Stimulated activated naive CD4-positive, alpha-beta T cell treated with Interleukin-2 at 50 U/mL for 16 hours (primary cell): Measurements from ENCODE around the gene TRPC4AP.
"Not testable (repeated sequence)": the region's sequence is repeated elsewhere in the genome, so short reads cannot be mapped to it uniquely, and the experiment has no call there.

Experiments
- DNase-seq: peaks from one replicate; lab custom pipeline; 2025; lab: John Stamatoyannopoulos, UW

The TRPC4AP gene

DNA sequence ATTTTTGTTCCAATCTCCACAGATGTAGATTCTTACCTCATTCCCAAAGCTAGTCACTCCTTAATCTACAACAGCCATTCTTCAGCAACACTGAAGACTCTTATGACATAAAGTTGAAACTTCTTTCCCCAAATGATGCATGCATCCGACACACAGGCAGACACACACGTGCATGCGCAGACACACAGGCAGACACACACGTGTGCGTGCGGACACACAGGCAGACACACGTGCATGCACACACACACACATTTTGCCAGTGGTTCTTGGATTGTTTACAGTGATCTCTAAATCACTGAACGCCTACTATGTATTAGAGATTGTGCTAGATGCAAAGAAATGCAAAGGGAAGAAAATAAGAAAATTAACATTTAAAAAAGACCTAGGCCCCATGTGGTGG, 9.0 kb upstream of the TRPC4AP start:
- DNase-seq, result no peak

DNA sequence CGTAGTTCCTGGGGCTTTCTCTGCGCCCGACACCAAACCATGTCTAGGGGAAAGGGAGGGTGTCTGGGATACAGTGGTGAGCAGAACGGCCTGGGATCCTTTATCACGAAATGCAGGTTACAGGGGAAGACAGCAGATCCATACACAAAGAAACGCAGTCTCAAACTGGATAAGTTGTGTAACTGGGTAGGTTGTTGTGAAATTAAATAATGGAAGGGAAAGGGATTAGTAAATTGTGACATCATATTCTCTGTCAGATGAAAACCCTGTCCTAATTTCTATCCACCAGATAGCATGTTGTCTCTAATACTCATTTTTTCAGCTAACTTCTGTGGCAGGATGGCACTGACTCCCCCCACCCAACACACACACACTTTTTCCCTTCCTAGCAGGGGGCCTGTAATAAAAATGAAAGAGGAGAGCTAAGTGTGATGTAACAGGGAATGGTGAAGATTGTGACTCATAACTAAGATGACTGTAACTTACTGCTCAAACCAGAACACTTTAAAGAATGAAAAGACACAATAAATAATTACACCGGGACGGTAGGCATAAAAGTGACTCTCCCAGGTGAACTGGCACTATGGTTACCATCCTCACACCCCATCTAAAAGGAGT, 769 bp upstream of the TRPC4AP start:
- DNase-seq, result peak; percentile 17

- no peak for DNase-seq
Measured at GRCh38 chr20:35091816-35092523, 637 bp downstream of the TRPC4AP start.

GRCh38 chr20:35088231-35089145, 4.1 kb downstream of the TRPC4AP start:
- DNase-seq, result no peak

DNA sequence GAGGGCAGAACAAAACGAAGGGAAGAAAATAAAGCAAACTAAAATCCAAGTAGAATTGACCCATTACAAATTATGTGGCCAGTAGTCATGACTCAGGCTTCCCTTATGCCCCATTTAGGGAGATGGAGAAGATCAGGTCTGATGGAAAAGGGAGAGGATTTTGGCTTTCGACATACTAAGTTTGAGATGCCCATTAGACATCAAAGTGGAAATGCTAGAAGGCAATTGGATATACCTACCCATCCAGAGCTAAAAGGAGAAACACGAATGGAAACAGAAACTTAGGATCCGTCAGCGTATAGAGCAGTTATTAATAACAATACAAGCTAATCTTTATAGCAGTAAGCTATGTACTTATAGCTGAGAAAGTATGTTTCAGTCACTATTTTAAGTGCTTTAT, 4.8 kb downstream of the TRPC4AP start:
- DNase-seq, result no peak

GRCh38 chr20:35087355-35087754, 5.3 kb downstream of the TRPC4AP start:
- no peak for DNase-seq

DNA sequence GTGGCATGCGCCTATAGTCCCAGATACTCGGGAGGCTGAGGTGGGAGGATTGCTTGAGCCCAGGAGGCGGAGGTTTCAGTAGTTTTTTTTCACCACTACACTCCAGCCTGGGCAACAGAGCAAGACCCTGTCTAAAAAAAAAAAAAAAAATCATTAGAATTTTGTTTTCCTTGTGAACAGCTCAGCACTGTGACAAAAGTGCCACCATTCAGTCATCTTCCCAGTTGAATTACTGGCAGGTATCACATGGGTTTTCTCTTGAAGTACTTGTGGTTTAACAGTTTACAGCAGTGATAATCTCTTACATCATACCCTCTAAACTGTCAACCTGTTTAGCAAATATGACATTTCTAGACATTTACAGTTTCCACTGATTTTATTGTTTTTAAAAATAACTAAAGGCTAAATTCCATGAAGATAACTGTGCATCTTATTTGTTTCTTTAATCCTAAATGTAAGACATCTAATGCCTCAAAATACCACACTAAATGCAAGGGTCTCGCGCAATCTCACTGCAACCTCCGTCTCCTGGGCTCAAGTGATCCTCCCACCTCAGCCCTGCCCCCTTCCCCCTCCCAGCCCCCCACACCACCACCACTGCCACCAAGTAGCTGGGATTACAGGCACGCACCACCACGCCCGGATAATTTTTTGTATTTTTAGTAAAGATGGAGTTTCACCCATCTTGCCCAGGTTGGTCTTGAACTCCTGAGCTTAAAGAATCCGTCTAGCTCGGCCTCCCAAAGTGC, 7.0 kb downstream of the TRPC4AP start:
- DNase-seq, result no peak

GRCh38 chr20:35084998-35085397, 7.6 kb downstream of the TRPC4AP start:
- no peak for DNase-seq

- not testable (repeated sequence) for DNase-seq
Measured at GRCh38 chr20:35080348-35080642, 12.3 kb downstream of the TRPC4AP start.

GRCh38 chr20:35079472-35080347, 12.9 kb downstream of the TRPC4AP start:
- no peak for DNase-seq

- no peak for DNase-seq
Measured at GRCh38 chr20:35077872-35078271, 14.7 kb downstream of the TRPC4AP start.

GRCh38 chr20:35077341-35077740, 15.3 kb downstream of the TRPC4AP start:
- no peak for DNase-seq

DNA sequence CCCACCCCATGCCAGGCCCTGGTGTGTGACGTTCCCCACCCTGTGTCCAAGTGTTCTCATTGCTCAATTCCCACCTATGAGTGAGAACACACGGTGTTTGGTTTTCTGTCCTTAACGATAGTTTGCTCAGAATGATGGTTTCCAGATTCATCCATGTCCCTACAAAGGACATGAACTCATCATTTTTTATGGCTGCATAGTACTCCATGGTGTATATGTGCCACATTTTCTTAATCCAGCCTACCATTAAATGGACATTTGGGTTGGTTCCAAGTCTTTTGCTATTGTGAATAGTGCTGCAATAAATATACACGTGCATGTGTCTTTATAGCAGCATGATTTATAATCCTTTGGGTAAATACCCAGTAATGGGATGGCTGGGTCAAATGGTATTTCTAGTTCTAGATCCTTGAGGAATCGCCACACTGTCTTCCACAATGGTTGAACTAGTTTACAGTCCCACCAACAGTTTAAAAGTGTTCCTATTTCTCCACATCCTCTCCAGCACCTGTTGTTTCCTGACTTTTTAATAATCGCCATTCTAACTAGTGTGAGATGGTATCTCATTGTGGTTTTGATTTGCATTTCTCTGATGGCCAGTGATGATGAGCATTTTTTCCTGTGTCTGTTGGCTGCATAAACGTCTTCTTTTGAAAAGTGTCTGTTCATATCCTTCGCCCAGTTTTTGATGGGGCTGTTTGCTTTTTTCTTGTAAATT, 21.0 kb downstream of the TRPC4AP start:
- DNase-seq, result not testable (repeated sequence)

DNA sequence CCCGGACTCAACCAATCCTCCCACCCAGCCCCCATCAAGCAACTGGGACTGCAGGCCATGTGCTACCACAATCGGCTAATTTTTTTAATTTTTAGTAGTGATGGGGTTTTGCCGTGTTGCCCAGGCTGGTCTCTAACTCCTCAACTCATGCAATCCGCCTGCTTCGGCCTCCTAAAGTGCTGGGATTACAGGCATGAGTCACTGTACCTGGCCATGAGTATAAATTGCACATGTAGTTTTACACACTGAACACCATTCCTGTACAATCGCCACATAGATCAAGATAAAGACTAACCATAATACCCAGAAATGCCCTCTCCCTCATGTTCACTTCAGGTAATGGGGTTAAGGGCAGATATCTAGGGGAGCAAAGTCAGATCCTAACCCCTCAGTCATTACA, 26.4 kb downstream of the TRPC4AP start:
- DNase-seq, result no peak

- DNase-seq, result no peak
Measured at GRCh38 chr20:35065181-35065580, 27.4 kb downstream of the TRPC4AP start.

GRCh38 chr20:35063168-35063567, 29.4 kb downstream of the TRPC4AP start:
- no peak for DNase-seq

DNA sequence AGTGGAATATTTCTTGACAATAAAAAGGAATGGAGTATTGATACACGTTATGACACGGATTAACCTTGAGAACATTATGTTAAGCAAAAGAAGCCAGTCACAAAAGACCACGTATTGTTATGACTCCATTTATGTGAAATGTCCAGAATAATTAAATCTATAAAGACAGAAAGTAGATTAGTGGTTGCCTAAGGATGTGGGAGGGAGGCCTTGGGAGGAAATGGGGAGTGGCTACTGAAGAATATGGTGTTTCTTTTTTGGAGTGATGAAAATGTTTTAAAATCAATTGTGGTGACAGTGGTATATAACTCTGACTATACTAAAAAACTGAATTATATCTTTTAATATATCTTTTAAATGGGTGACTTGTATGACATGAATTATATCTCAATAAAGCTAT, 30.1 kb downstream of the TRPC4AP start:
- no peak for DNase-seq

DNA sequence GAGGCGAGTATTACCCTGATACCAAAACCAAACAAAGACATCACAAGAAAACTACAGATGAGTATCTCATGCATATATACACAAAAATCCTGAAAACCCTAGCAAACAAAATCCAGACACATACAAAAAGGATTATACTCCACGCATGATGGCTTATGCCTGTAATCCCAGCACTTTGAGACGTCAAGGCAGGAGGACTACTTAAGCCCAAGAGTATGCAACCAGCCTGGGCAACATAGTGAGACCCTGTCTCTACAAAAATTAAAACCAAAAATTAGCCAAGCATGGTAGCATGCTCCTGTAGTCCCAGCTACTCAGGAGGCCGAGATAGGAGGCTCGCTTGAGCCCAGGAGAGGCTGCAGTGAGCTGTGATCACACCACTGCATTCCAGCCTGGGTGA, 32.4 kb downstream of the TRPC4AP start:
- no peak for DNase-seq

GRCh38 chr20:35059612-35060011, 33.0 kb downstream of the TRPC4AP start:
- DNase-seq, result no peak

- no peak for DNase-seq
Measured at GRCh38 chr20:35059110-35059509, 33.5 kb downstream of the TRPC4AP start.
